ENCODE results near the gene PPCDC. TPM values are rescaled to one million over a fixed set of nuclear protein-coding genes. Genes with fewer than 3 reads are reported as not detected.
A peak's percentile ranks its signal among the peaks of the same experiment; 100 is the strongest.

Gene PPCDC
- total and polyA plus RNA-seq, 10 of the 15 experiments (the other 5 are each of a cell fraction or from before 2014, with no cell fraction given): 32.5 to 135 (median 55.0) TPM

- TF ChIP-seq ZBTB4 (CRISPR knock-in tag; IDR thresholded peaks at IDR 0.05): no peak
Observed at GRCh38 chr15:74994685-74995084, 28.7 kb upstream of the PPCDC start (continued).

- no peak for FAIRE-seq
- ATAC-seq: peak; percentile 95
- H3K4me1 ChIP-seq (ENCODE audit: control insufficient read depth, insufficient read depth, low read length): peaks cover 3% of the 10 kb centered on the region; the same call in 1 of the 2 replicates
- ChIA-PET POLR2A (interaction anchor here (0.6 to 1.0 kb wide), 3 partner anchors 11 to 332 kb away, joined by 3 read pairs; partner anchors contain the start of gene COX5A), SMC1A (ENCODE audit: uncharacterized antibody, unreplicated experiment) (interaction anchor here (1.0 to 1.4 kb wide), 2 partner anchors 31 to 94 kb away, joined by 3 read pairs; no protein-coding TSS in a partner anchor), CTCF (interaction anchor here (0.5 to 1.3 kb wide), 9 partner anchors 16 to 652 kb away, joined by 3 to 5 read pairs (median 3); partner anchors contain the start of gene PPCDC), RAD21 (ENCODE audit: unreplicated experiment) (interaction anchor here (0.6 to 1.2 kb wide), 9 partner anchors 9 to 373 kb away, joined by 3 to 7 read pairs (median 3); partner anchors contain the start of genes MAN2C1 and PPCDC)
- peak within 1 kb of the TSS; percentile 56; the same call in 1 of the 2 replicates for H3K9ac ChIP-seq (ENCODE audit: control insufficient read depth, insufficient read depth, low read length)
- no peaks in the 10 kb centered on the region for H4K20me1 ChIP-seq (ENCODE audit: control insufficient read depth, insufficient read depth)
- DNase-seq (ENCODE audit: low read depth, low spot score): peak; percentile 27
- WGBS (ENCODE audit: insufficient coverage, insufficient replicate concordance, low lambda C conversion rate, missing lambda C conversion rate): 2% methylated on average over 43 of the region's 58 CpGs
- no peaks in the 10 kb centered on the region; a peak in 1 of 4 replicates for H3K27me3 ChIP-seq (replicated peaks in 1 of 2; ENCODE audit: control insufficient read depth in 2 of 2, insufficient read depth in 2 of 2, low read length in 1 of 2)
- no TSS peak for BruUV-seq (replicated peaks)
- H3K79me2 ChIP-seq (ENCODE audit: control insufficient read depth, insufficient read depth, low read length): no peaks in the 10 kb centered on the region
- H3K4me2 ChIP-seq (ENCODE audit: control insufficient read depth, insufficient read depth): peak within 1 kb of the TSS; percentile 86
- H2AFZ ChIP-seq (ENCODE audit: control insufficient read depth, low read depth, low read length): peak within 1 kb of the TSS; percentile 72
- H3K4me3 ChIP-seq: peak within 1 kb of the TSS; percentile 63; the same call in 1 of the 2 replicates
- intact Hi-C loops (cut with micrococcal nuclease; ENCODE audit: unreplicated experiment) (no loop called here), in situ Hi-C loops (cut with MboI) (no loop called here)
- H3K27ac ChIP-seq (ENCODE audit: control insufficient read depth, insufficient read depth): no peak within 1 kb of the TSS
- no peaks in the 10 kb centered on the region for H3K9me3 ChIP-seq (replicated peaks; ENCODE audit: control insufficient read depth, insufficient read depth, low read length)
- no peaks in the 10 kb centered on the region for H3K36me3 ChIP-seq (ENCODE audit: control insufficient read depth in 2 of 2, insufficient read depth in 2 of 2, low read length in 1 of 2)
- TF ChIP-seq REST (IDR thresholded peaks at IDR 0.05; ENCODE audit: low read depth, low read length) (peak; percentile 99), ZBTB40 (IDR thresholded peaks at IDR 0.05; ENCODE audit: borderline replicate concordance) (no peak; the same call in 1 of the 2 replicates), CHD2 (IDR thresholded peaks at IDR 0.05; ENCODE audit: borderline replicate concordance, low read depth, low read length) (peak; percentile 99), EGR1 (IDR thresholded peaks at IDR 0.05; ENCODE audit: borderline replicate concordance in 1 of 2, low read depth in 2 of 2, low read length in 2 of 2) (0 out of 3 replicates have a peak, but pooled peaks of 1 of the 2 experiments have one; percentile 27), BRCA1 (IDR thresholded peaks at IDR 0.05; ENCODE audit: low read depth, low read length) (peak; percentile 87), ZBED1 (IDR thresholded peaks at IDR 0.05; ENCODE audit: borderline replicate concordance) (no peak), TAF1 (IDR thresholded peaks at IDR 0.05; ENCODE audit: borderline replicate concordance, low read depth, low read length) (0 out of 2 replicates have a peak, but pooled peaks have one; percentile 31), SIN3A (IDR thresholded peaks at IDR 0.05; ENCODE audit: low read depth, low read length) (0 out of 2 replicates have a peak, but pooled peaks have one; percentile 61)
Observed at GRCh38 chr15:74995182-74995778, 28.1 kb upstream of the PPCDC start, which contains the start of gene SCAMP5. Gene SCAMP5, plus strand, starts transcription at chr15:74995563. Its CDS starts 16,277 bp downstream, at chr15:75011840.

All from GM12878 (cell line).